HepG2 (cell line): Measurements from ENCODE around the gene EPHA10. TPM values are rescaled to one million over a fixed set of nuclear protein-coding genes. Genes with fewer than 3 reads are reported as not detected.
A peak's percentile ranks its signal among the peaks of the same experiment; 100 is the strongest.

Source experiments
- CENPX ChIP-seq: sonication (generic); formaldehyde crosslinking; IDR thresholded peaks from 2 replicates; pipeline ENCODE4 v1.9.0; 2021; ENCODE audit warnings: mild to moderate bottlenecking, missing genetic modification reagents, moderate library complexity
- CERS6 ChIP-seq: sonication (generic); formaldehyde crosslinking; IDR thresholded peaks from 2 replicates; pipeline ENCODE4 v1.5.0; 2020; ENCODE audit warnings: missing genetic modification reagents
- EHMT2 ChIP-seq: fragments of 200-600 bp; sonication (generic); IDR thresholded peaks from 2 replicates; pipeline ENCODE4 v1.7.0; 2017; ENCODE audit warnings: antibody characterized with exemption, low read depth, low read length, borderline replicate concordance
- GTF2F1 ChIP-seq: fragments of 150-350 bp; IDR thresholded peaks from 2 replicates; pipeline ENCODE4 v1.6.1; 2014; ENCODE audit warnings: low read length
- HMG20A ChIP-seq: IDR thresholded peaks from 2 replicates; pipeline ENCODE4 v1.6.1; 2016; ENCODE audit warnings: borderline replicate concordance
- MAFK ChIP-seq, 2 experiments: IDR thresholded peaks in 1 of 2; conservative IDR thresholded peaks in 1 of 2; 2 replicates each; pipeline ENCODE4 v1.6.1; 2011; ENCODE audit warnings: improper control_type of control experiment in 2 of 2, low read length in 2 of 2
- MAZ ChIP-seq, 2 experiments: sonication (generic) in 1 of 2; formaldehyde crosslinking in 1 of 2; IDR thresholded peaks; 2 replicates each; pipeline versions ENCODE4 v1.5.0 to v1.6.1; 2012 to 2020; ENCODE audit warnings: low read depth in 2 of 2, mild to moderate bottlenecking in 2 of 2, borderline replicate concordance in 1 of 2, improper control_type of control experiment in 1 of 2, low read length in 1 of 2, missing genetic modification reagents in 1 of 2, moderate library complexity in 1 of 2
- PHF5A ChIP-seq: IDR thresholded peaks from one replicate; pipeline ENCODE4 v1.6.1; 2018; ENCODE audit warnings: low read depth, missing genetic modification reagents; ENCODE audit not compliant: unreplicated experiment
- PRDM15 ChIP-seq: sonication (generic); formaldehyde crosslinking; IDR thresholded peaks from 2 replicates; pipeline ENCODE4 v1.4.0; 2020; ENCODE audit warnings: missing genetic modification reagents
- SETDB1 ChIP-seq: sonication (generic); formaldehyde crosslinking; IDR thresholded peaks from 2 replicates; pipeline ENCODE4 v1.5.1; 2020; ENCODE audit warnings: missing genetic modification reagents, mild to moderate bottlenecking, borderline replicate concordance
- SIX1 ChIP-seq: sonication (generic); formaldehyde crosslinking; IDR thresholded peaks from 2 replicates; pipeline ENCODE4 v1.4.0; 2020; ENCODE audit warnings: missing genetic modification reagents, borderline replicate concordance
- SMAD3 ChIP-seq: sonication (generic); formaldehyde crosslinking; IDR thresholded peaks from 2 replicates; pipeline ENCODE4 v1.4.0; 2020; ENCODE audit warnings: missing genetic modification reagents
- TBL1XR1 ChIP-seq: fragments of 150-350 bp; IDR thresholded peaks from 2 replicates; pipeline ENCODE4 v1.6.1; 2014; ENCODE audit warnings: borderline replicate concordance, low read length; ENCODE audit not compliant: partially characterized antibody
- ZBTB20 ChIP-seq: sonication (generic); formaldehyde crosslinking; IDR thresholded peaks from 2 replicates; pipeline ENCODE4 v1.8.1; 2023; ENCODE audit warnings: missing genetic modification reagents, low read depth, mild to moderate bottlenecking, borderline replicate concordance
- ZKSCAN1 ChIP-seq: fragments of 150-350 bp; IDR thresholded peaks from 2 replicates; pipeline ENCODE4 v1.6.1; 2014; ENCODE audit warnings: low read length
- ZNF138 ChIP-seq: sonication (generic); formaldehyde crosslinking; IDR thresholded peaks from 2 replicates; pipeline ENCODE4 v1.5.0; 2020; ENCODE audit warnings: mild to moderate bottlenecking, low read depth, missing genetic modification reagents
- ZNF24 ChIP-seq: fragments of 450-650 bp; IDR thresholded peaks from 2 replicates; pipeline ENCODE4 v1.6.1; 2017; ENCODE audit warnings: antibody characterized with exemption, mild to moderate bottlenecking
- ZNF556 ChIP-seq: sonication (generic); formaldehyde crosslinking; IDR thresholded peaks from 2 replicates; pipeline ENCODE4 v1.4.0; 2020; ENCODE audit warnings: mild to moderate bottlenecking, missing genetic modification reagents, borderline replicate concordance
- ZNF562 ChIP-seq: sonication (generic); formaldehyde crosslinking; IDR thresholded peaks from 2 replicates; pipeline ENCODE4 v1.8.0; 2022; ENCODE audit warnings: missing genetic modification reagents, borderline replicate concordance
- ZNF570 ChIP-seq: sonication (generic); formaldehyde crosslinking; IDR thresholded peaks from 2 replicates; pipeline ENCODE4 v1.4.0; 2020; ENCODE audit warnings: mild to moderate bottlenecking, missing genetic modification reagents, borderline replicate concordance
- ZNF703 ChIP-seq: sonication (generic); formaldehyde crosslinking; IDR thresholded peaks from 2 replicates; pipeline ENCODE4 v1.5.1; 2020; ENCODE audit warnings: missing genetic modification reagents, mild to moderate bottlenecking, moderate library complexity, borderline replicate concordance
- ZNF746 ChIP-seq: sonication (generic); formaldehyde crosslinking; IDR thresholded peaks from 2 replicates; pipeline ENCODE4 v1.8.0; 2022; ENCODE audit warnings: mild to moderate bottlenecking, missing genetic modification reagents
- ZNF761 ChIP-seq: sonication (generic); formaldehyde crosslinking; conservative IDR thresholded peaks from 2 replicates; pipeline ENCODE4 v1.4.0; 2020; ENCODE audit warnings: mild to moderate bottlenecking, missing genetic modification reagents
- ZNF788 ChIP-seq: sonication (generic); formaldehyde crosslinking; IDR thresholded peaks from 2 replicates; pipeline ENCODE4 v1.5.0; 2020; ENCODE audit warnings: mild to moderate bottlenecking, missing genetic modification reagents, borderline replicate concordance
- ZSCAN21 ChIP-seq: sonication (generic); formaldehyde crosslinking; IDR thresholded peaks from 2 replicates; pipeline ENCODE4 v1.8.0; 2022; ENCODE audit warnings: mild to moderate bottlenecking, missing genetic modification reagents, moderate library complexity, borderline replicate concordance
- ZSCAN9 ChIP-seq: IDR thresholded peaks from 2 replicates; pipeline ENCODE4 v1.6.1; 2016; ENCODE audit warnings: borderline replicate concordance
- polyA plus RNA-seq, 8 experiments: library from polyadenylated mRNA; depleted of rRNA in 3 of 8; stranded (reverse) in 7 of 8; unstranded in 1 of 8; fragments of >200 nt; fragmentation: Illumina TruSeq in 4 of 8; extraction: Trizol in 4 of 8; gene quantifications; 2 replicates each; pipeline versions ENCODE4 v1.2.1 to v1.2.3, GENCODE V29; 2011 to 2016; ENCODE audit warnings: low read depth in 4 of 8, missing spikeins in 1 of 8, mixed read lengths in 1 of 8; ENCODE audit not compliant: insufficient read depth in 1 of 8
- total RNA-seq, 5 experiments: library from RNA; depleted of rRNA; stranded (reverse); fragments of >200 nt; fragmentation: Illumina TruSeq; extraction: Trizol; gene quantifications; 2 replicates each; pipeline ENCODE4 v1.2.3, GENCODE V29; 2016; ENCODE audit warnings: low read depth in 1 of 5

Gene EPHA10
- total and polyA plus RNA-seq, 2 of the 13 experiments (the other 11 are each of a cell fraction or from before 2014, with no cell fraction given) = 0.11 to 0.58 TPM

GRCh38 chr1:37807555-37808368 is 42.8 kb upstream of the EPHA10 start, which contains the start of the genes C1orf122 and YRDC (continued):
- TF ChIP-seq PHF5A = no peak
- TF ChIP-seq TBL1XR1 = no peak
- TF ChIP-seq ZSCAN21 (CRISPR knock-in tag) = no peak
- no peak for TF ChIP-seq ZNF570 (CRISPR knock-in tag)
- TF ChIP-seq ZNF746 (CRISPR knock-in tag) = no peak
- TF ChIP-seq MAZ (IDR thresholded peaks at IDR 0.05; ENCODE audit: borderline replicate concordance, low read depth, low read length) = peak; percentile 95
- peak; percentile 91; the same call in 1 of the 2 replicates for TF ChIP-seq MAZ (CRISPR knock-in tag; IDR thresholded peaks at IDR 0.05; ENCODE audit: low read depth)
- no peak for TF ChIP-seq CENPX
- TF ChIP-seq ZKSCAN1 = no peak
- no peak for TF ChIP-seq ZNF788
- TF ChIP-seq PRDM15 = no peak
- TF ChIP-seq ZNF24 = no peak
- no peak for TF ChIP-seq ZNF562 (CRISPR knock-in tag)
- no peak for TF ChIP-seq GTF2F1
- TF ChIP-seq ZBTB20 = no peak
- no peak for TF ChIP-seq ZNF703 (CRISPR knock-in tag)
- TF ChIP-seq SMAD3 (CRISPR knock-in tag) = no peak
- TF ChIP-seq EHMT2 = no peak
- no peak for TF ChIP-seq CERS6
- no peak for TF ChIP-seq ZNF138 (CRISPR knock-in tag)
- no peak for TF ChIP-seq ZNF556 (CRISPR knock-in tag)
- TF ChIP-seq SETDB1 (CRISPR knock-in tag) = no peak
- TF ChIP-seq HMG20A (CRISPR knock-in tag) = no peak
- no peak; the same call in 1 of the 2 replicates for TF ChIP-seq ZSCAN9
- TF ChIP-seq ZNF761 (CRISPR knock-in tag) = no peak
- no peak for TF ChIP-seq MAFK (conservative IDR thresholded peaks at IDR 0.05 in 1 of 2, IDR thresholded peaks at IDR 0.05 in 1 of 2; ENCODE audit: low read length in 2 of 2)
- TF ChIP-seq SIX1 (CRISPR knock-in tag) = no peak
